ENCODE data around the gene COPS7B. TPM values are rescaled to one million over a fixed set of nuclear protein-coding genes. Genes with fewer than 3 reads are reported as not detected.

COPS7B gene
- total and polyA plus RNA-seq, 4 donors = 8.7 to 13.5 (median 10.3) TPM

GRCh38 chr2:231761735-231762134 is 24.5 kb upstream of the COPS7B start:
- Histone ChIP-seq H3K9ac (ENCODE audit: low read depth in 1 of 2, low read length in 2 of 2) (no peak overlapping the region), H3K27ac (ENCODE audit: low read depth in 1 of 2, low read length in 2 of 2) (no peak overlapping the region), H3K36me3 (ENCODE audit: control insufficient read depth in 4 of 4, insufficient read depth in 3 of 4, low read depth in 1 of 4, low read length in 3 of 4) (peaks cover 0 to 2% (median 0%) of the 10 kb centered on the region in 4 donors), H3K4me1 (ENCODE audit: control insufficient read depth in 4 of 4, insufficient read depth in 4 of 4, low read length in 3 of 4) (peaks cover 0 to 1% (median 0%) of the 10 kb centered on the region in 4 donors), H3K27me3 (ENCODE audit: control insufficient read depth in 4 of 4, insufficient read depth in 4 of 4, low read length in 3 of 4) (no peaks in the 10 kb centered on the region), H3K4me3 (ENCODE audit: low read depth in 1 of 3, low read length in 3 of 3) (no peak overlapping the region), H3K9me3 (ENCODE audit: control insufficient read depth in 4 of 4, low read length in 3 of 4) (no peaks in the 10 kb centered on the region)
- WGBS = 90% methylated on average over 2 of the region's 2 CpGs
- TF ChIP-seq ATF3 (IDR thresholded peaks at IDR 0.05) = no peak
- TF ChIP-seq TAF1 (conservative IDR thresholded peaks at IDR 0.05) = no peak
- TF ChIP-seq GABPA (IDR thresholded peaks at IDR 0.05 in 1 of 2, conservative IDR thresholded peaks at IDR 0.05 in 1 of 2) = no peak
- no peak for TF ChIP-seq CTCF (IDR thresholded peaks at IDR 0.05; ENCODE audit: low read depth, low read length, missing input control)
- no peak for TF ChIP-seq NR2F2 (IDR thresholded peaks at IDR 0.05)
- no peak for TF ChIP-seq FOXA1 (IDR thresholded peaks at IDR 0.05)
- no peak for TF ChIP-seq HNF4G (IDR thresholded peaks at IDR 0.05)
- no peak for TF ChIP-seq RAD21 (IDR thresholded peaks at IDR 0.05)
- no peak for TF ChIP-seq JUND (IDR thresholded peaks at IDR 0.05)
- TF ChIP-seq REST (IDR thresholded peaks at IDR 0.05) = no peak
- no peak for TF ChIP-seq ZBTB33 (IDR thresholded peaks at IDR 0.05)
- no peak for DNase-seq (ENCODE audit: low spot score)

- Histone ChIP-seq H3K4me1 (ENCODE audit: control insufficient read depth in 4 of 4, insufficient read depth in 4 of 4, low read length in 3 of 4) (peaks cover 0 to 1% (median 0%) of the 10 kb centered on the region in 4 donors), H3K9ac (ENCODE audit: low read depth in 1 of 2, low read length in 2 of 2) (no peak overlapping the region), H3K4me3 (ENCODE audit: low read depth in 1 of 3, low read length in 3 of 3) (no peak overlapping the region), H3K36me3 (ENCODE audit: control insufficient read depth in 4 of 4, insufficient read depth in 3 of 4, low read depth in 1 of 4, low read length in 3 of 4) (peaks cover 0 to 2% (median 0%) of the 10 kb centered on the region in 4 donors), H3K27ac (ENCODE audit: low read depth in 1 of 2, low read length in 2 of 2) (no peak overlapping the region), H3K9me3 (ENCODE audit: control insufficient read depth in 4 of 4, low read length in 3 of 4) (no peaks in the 10 kb centered on the region), H3K27me3 (ENCODE audit: control insufficient read depth in 4 of 4, insufficient read depth in 4 of 4, low read length in 3 of 4) (no peaks in the 10 kb centered on the region)
- DNase-seq (ENCODE audit: low spot score) = no peak
- TF ChIP-seq HNF4A (conservative IDR thresholded peaks at IDR 0.05) = no peak
- no peak for TF ChIP-seq GABPA (IDR thresholded peaks at IDR 0.05 in 1 of 2, conservative IDR thresholded peaks at IDR 0.05 in 1 of 2)
- TF ChIP-seq REST (IDR thresholded peaks at IDR 0.05) = no peak
- TF ChIP-seq RXRA (IDR thresholded peaks at IDR 0.05) = no peak
- TF ChIP-seq MAX (IDR thresholded peaks at IDR 0.05) = no peak
Observed at GRCh38 chr2:231764124-231764523, 22.1 kb upstream of the COPS7B start.
